B cell (primary cell): Measurements from ENCODE around the gene MAPKAP1. TPM values are rescaled to one million over a fixed set of nuclear protein-coding genes. Genes with fewer than 3 reads are reported as not detected.

Experiments used
- ATAC-seq: fragments of 200-7000 bp; cut with Tn5 transposase; one replicate; pipeline ENCODE4 v1.10.0; 2021; ENCODE audit warnings: low read depth, mild to moderate bottlenecking, moderate number of reproducible peaks, moderate library complexity
- CTCF ChIA-PET: fragments of 350-600 bp; sonication (Branson Sonifier 250); formaldehyde crosslinking; loops from one replicate; lab custom pipeline; 2021; ENCODE audit warnings: antibody characterized with exemption, inconsistent platforms; lab: Charles Lee
- POLR2A ChIA-PET: fragments of 350-600 bp; sonication (Branson Sonifier 250); formaldehyde crosslinking; loops from one replicate; lab custom pipeline; 2021; ENCODE audit warnings: antibody characterized with exemption; lab: Charles Lee
- DNase-seq: peaks from one replicate; pipeline ENCODE4 v3.0.0; 2013
- H2AFZ ChIP-seq: 2 replicates; pipeline ENCODE4 v1.6.1; 2012; ENCODE audit warnings: mild to moderate bottlenecking, low read depth, low read length; ENCODE audit not compliant: insufficient read depth, poor library complexity, severe bottlenecking
- H3K27ac ChIP-seq, 2 donors: 1 replicate in 1 of 2; 2 replicates in 1 of 2; pipeline ENCODE4 v1.5.1; 2012 to 2013; ENCODE audit warnings: low read length in 2 of 2, mild to moderate bottlenecking in 2 of 2, moderate library complexity in 1 of 2
- H3K27me3 ChIP-seq, 4 experiments: fragments of 200-600 bp in 1 of 4; sonication (generic) in 1 of 4; replicated peaks in 1 of 4; 1 replicate in 2 of 4; 2 replicates in 2 of 4; pipeline versions ENCODE4 v1.6.1 to v1.7.0; 2013 to 2016; ENCODE audit warnings: low read length in 3 of 4, mild to moderate bottlenecking in 2 of 4, mixed read lengths in 1 of 4, moderate library complexity in 1 of 4; ENCODE audit not compliant: insufficient read depth in 4 of 4, control insufficient read depth in 3 of 4; ENCODE audit errors: control extremely low read depth in 1 of 4
- H3K36me3 ChIP-seq, 2 experiments: replicated peaks in 1 of 2; 1 replicate in 1 of 2; 2 replicates in 1 of 2; pipeline versions ENCODE4 v1.6.1 to v1.7.1; 2013; ENCODE audit warnings: low read length in 1 of 2; ENCODE audit not compliant: insufficient read depth in 2 of 2, control insufficient read depth in 1 of 2; ENCODE audit errors: control extremely low read depth in 1 of 2, extremely low read depth in 1 of 2
- H3K4me1 ChIP-seq, 2 donors: fragments of 200-600 bp in 1 of 2; sonication (generic) in 1 of 2; 1 replicate in 1 of 2; 2 replicates in 1 of 2; pipeline versions ENCODE4 v1.5.1 to v1.6.1; 2013 to 2017; ENCODE audit warnings: low read length in 2 of 2; ENCODE audit not compliant: control insufficient read depth in 2 of 2, insufficient read depth in 2 of 2
- H3K4me2 ChIP-seq: replicated peaks from 2 replicates; pipeline ENCODE3; 2012; ENCODE audit warnings: mild to moderate bottlenecking, low read depth, low read length; ENCODE audit not compliant: poor library complexity, severe bottlenecking
- H3K4me3 ChIP-seq, 5 experiments: fragments of 200-600 bp in 1 of 5; sonication (generic) in 1 of 5; 1 replicate in 3 of 5; 2 replicates in 2 of 5; pipeline versions ENCODE4 v1.5.1 to v1.7.0; 2011 to 2016; ENCODE audit warnings: low read length in 4 of 5, mild to moderate bottlenecking in 4 of 5, low read depth in 2 of 5, control low read depth in 1 of 5, moderate library complexity in 1 of 5; ENCODE audit not compliant: insufficient read depth in 1 of 5; ENCODE audit errors: control extremely low read depth in 1 of 5, extremely low read depth in 1 of 5
- H3K79me2 ChIP-seq: fragments of 200-600 bp; sonication (generic); one replicate; pipeline ENCODE4 v1.6.0; 2016; ENCODE audit warnings: low read length; ENCODE audit not compliant: control insufficient read depth, insufficient read depth
- H3K9ac ChIP-seq: fragments of 200-600 bp; sonication (generic); 2 replicates; pipeline ENCODE4 v1.6.1; 2017; ENCODE audit warnings: mild to moderate bottlenecking, low read length, moderate library complexity
- H3K9me3 ChIP-seq, 3 donors: one replicate each; pipeline versions ENCODE4 v1.6.1 to v1.7.1; 2013; ENCODE audit warnings: low read length in 2 of 3; ENCODE audit not compliant: control insufficient read depth in 2 of 3, insufficient read depth in 1 of 3; ENCODE audit errors: control extremely low read depth in 1 of 3
- H4K20me1 ChIP-seq: 2 replicates; pipeline ENCODE4 v1.6.0; 2012; ENCODE audit warnings: mild to moderate bottlenecking, low read length; ENCODE audit not compliant: insufficient read depth, control insufficient read depth, poor library complexity, severe bottlenecking
- H3K27ac Mint-ChIP-seq: one replicate; pipeline ENCODE4 v1.8.0; 2021; ENCODE audit warnings: mixed read lengths
- H3K27me3 Mint-ChIP-seq: one replicate; pipeline ENCODE4 v1.8.0; 2021; ENCODE audit warnings: mixed read lengths
- H3K4me1 Mint-ChIP-seq: one replicate; pipeline ENCODE4 v1.8.0; 2021; ENCODE audit warnings: mixed read lengths
- H3K4me3 Mint-ChIP-seq: one replicate; pipeline ENCODE4 v1.8.0; 2021; ENCODE audit warnings: mixed read lengths
- H3K9me3 Mint-ChIP-seq: one replicate; pipeline ENCODE4 v1.8.0; 2022; ENCODE audit warnings: mixed read lengths; ENCODE audit not compliant: insufficient read depth
- EZH2 ChIP-seq: IDR thresholded peaks from 2 replicates; pipeline ENCODE4 v1.6.1; 2012; ENCODE audit warnings: borderline replicate concordance, low read depth, mild to moderate bottlenecking, moderate library complexity, low read length; ENCODE audit not compliant: insufficient read depth, poor library complexity, severe bottlenecking
- WGBS: methylation state at CpG from one replicate; pipeline ENCODE4 v1.1.5; 2013; ENCODE audit warnings: missing lambda C conversion rate; ENCODE audit not compliant: insufficient coverage; 5-methylcytosine and 5-hydroxymethylcytosine counted together
- intact Hi-C: fragments of 100-400 bp; cut with micrococcal nuclease; formaldehyde crosslinking; loops from one replicate; pipeline ENCODE4 v1.10.0; 2022
- polyA plus RNA-seq: library from polyadenylated mRNA; depleted of rRNA; stranded (reverse); fragments of >200 nt; gene quantifications from 2 replicates; pipeline ENCODE4 v1.2.3, GENCODE V29; 2012
- total RNA-seq, 2 donors: library from RNA; stranded (reverse); fragments of 120-200 nt in 1 of 2; gene quantifications; 1 replicate in 1 of 2; 2 replicates in 1 of 2; pipeline versions ENCODE4 v1.2.3 to v1.2.4, GENCODE V29; 2013 to 2022
- TF ChIP-seq, protein P1 (sequence below): fragments of 200-600 bp; IDR thresholded peaks from one replicate; pipeline ENCODE4 v1.8.0; 2022; ENCODE audit warnings: antibody characterized with exemption, mild to moderate bottlenecking

MAPKAP1 gene
- total and polyA plus RNA-seq, 2 donors (not counting 1 experiment from before 2014, with no cell fraction given) = 51.6 to 62.4 TPM

DNA sequence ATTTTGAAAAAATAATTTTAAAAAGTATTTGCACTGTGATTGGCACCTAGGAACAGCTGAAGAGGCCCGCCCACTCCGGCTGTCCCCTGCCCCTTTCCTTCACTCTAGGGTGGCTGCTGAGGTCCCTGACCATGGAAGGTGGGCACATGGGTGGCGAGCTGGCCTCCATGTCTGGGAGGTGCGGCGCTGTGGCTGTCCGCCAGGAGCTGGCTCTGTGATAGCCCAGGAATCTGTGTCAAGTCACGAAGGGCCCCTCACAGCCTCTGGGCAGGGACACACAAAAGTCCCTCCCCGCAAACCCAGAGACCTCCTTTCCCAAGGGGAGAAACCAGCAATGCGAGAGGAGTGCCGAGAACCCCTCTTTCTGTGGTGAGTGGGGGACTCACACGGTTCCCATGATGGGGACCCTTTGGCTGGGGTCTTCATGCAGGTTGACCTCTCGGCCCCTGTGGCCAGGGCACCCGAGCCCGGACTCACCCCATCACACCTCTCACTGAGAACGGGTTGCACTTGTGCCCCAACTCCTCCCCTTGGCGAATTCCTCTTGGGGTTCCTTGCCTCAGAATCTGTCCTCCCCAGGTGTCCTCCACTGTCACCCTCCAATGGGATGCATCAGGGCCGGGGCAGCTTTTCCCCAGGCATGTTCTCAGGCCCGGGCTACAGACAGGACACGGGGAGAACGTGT, 277.4 kb downstream of the MAPKAP1 start:
- intact Hi-C loops = no loop called here

DNA sequence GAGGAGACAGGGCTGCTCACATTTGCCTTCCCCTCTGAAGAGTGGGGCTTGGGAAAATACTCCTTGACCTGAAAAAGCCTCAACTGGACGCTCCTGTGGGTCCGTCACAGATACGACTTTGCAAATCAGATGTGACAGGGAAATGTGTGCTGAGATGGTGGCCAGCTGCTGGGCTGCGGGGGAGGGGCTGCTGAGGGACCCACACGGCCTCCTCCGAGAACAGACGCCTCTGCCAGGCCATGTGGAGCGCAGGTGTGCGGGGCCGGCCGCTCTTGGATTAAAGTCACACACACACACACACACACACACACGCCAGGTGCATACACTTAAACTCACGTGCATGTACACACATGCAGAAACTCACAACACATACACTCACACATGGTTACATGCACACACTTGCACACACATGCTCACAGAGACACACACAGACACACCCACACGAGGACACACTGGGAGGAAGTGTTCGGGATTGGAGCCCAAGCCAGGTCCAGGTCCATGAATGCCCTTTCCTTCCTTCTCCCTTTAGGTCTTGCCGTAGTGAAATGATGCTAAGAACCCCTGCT, 278.0 kb downstream of the MAPKAP1 start:
- no peaks in the 10 kb centered on the region for H3K4me1 ChIP-seq
- CTCF ChIA-PET = interaction anchor here (1.3 to 1.9 kb wide), 2 partner anchors 21 kb away, joined by 4 to 5 read pairs; no protein-coding TSS in a partner anchor
- DNase-seq (no peak), ATAC-seq (no peak)
- H3K9ac ChIP-seq = no peak overlapping the region
- no peaks in the 10 kb centered on the region for H4K20me1 ChIP-seq
- TF ChIP-seq, protein P1, sequence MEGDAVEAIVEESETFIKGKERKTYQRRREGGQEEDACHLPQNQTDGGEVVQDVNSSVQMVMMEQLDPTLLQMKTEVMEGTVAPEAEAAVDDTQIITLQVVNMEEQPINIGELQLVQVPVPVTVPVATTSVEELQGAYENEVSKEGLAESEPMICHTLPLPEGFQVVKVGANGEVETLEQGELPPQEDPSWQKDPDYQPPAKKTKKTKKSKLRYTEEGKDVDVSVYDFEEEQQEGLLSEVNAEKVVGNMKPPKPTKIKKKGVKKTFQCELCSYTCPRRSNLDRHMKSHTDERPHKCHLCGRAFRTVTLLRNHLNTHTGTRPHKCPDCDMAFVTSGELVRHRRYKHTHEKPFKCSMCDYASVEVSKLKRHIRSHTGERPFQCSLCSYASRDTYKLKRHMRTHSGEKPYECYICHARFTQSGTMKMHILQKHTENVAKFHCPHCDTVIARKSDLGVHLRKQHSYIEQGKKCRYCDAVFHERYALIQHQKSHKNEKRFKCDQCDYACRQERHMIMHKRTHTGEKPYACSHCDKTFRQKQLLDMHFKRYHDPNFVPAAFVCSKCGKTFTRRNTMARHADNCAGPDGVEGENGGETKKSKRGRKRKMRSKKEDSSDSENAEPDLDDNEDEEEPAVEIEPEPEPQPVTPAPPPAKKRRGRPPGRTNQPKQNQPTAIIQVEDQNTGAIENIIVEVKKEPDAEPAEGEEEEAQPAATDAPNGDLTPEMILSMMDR = no peak
- H3K27ac ChIP-seq = no peak overlapping the region
- WGBS = 93% methylated on average over 11 of the region's 16 CpGs
- H2AFZ ChIP-seq = no peak overlapping the region
- no peaks in the 10 kb centered on the region for H3K9me3 ChIP-seq
- no peaks in the 10 kb centered on the region for H3K79me2 ChIP-seq
- intact Hi-C loops = no loop called here
- POLR2A ChIA-PET = no interaction called here
- no peaks in the 10 kb centered on the region for H3K9me3 Mint-ChIP-seq
- H3K27me3 Mint-ChIP-seq = no peaks in the 10 kb centered on the region
- no peak overlapping the region for H3K4me2 ChIP-seq
- no peak overlapping the region for H3K4me3 ChIP-seq
- H3K4me3 Mint-ChIP-seq = no peak overlapping the region
- no peaks in the 10 kb centered on the region for H3K4me1 Mint-ChIP-seq
- no peak overlapping the region for H3K27ac Mint-ChIP-seq
- no peaks in the 10 kb centered on the region for H3K27me3 ChIP-seq
- no peaks in the 10 kb centered on the region for H3K36me3 ChIP-seq

More for the DNA sequence above, 277.4 kb downstream of the MAPKAP1 start:
- no peak overlapping the region for H3K4me2 ChIP-seq
- 98% methylated on average over 19 of the region's 20 CpGs for WGBS
- no peaks in the 10 kb centered on the region for H4K20me1 ChIP-seq
- no peaks in the 10 kb centered on the region for H3K4me1 Mint-ChIP-seq
- H3K36me3 ChIP-seq = no peaks in the 10 kb centered on the region
- no peaks in the 10 kb centered on the region for H3K27me3 Mint-ChIP-seq
- no peaks in the 10 kb centered on the region for H3K9me3 ChIP-seq
- no peak overlapping the region for H2AFZ ChIP-seq
- no peaks in the 10 kb centered on the region for H3K79me2 ChIP-seq
- H3K4me3 ChIP-seq = no peak overlapping the region
- H3K9ac ChIP-seq = no peak overlapping the region
- no peak for TF ChIP-seq EZH2
- TF ChIP-seq, protein P1 = no peak
- POLR2A ChIA-PET = no interaction called here
- CTCF ChIA-PET = interaction anchor here (1.9 kb wide), 1 partner anchor 22 kb away, joined by 4 read pairs; no protein-coding TSS in a partner anchor
- no peak overlapping the region for H3K27ac ChIP-seq
- no peak overlapping the region for H3K4me3 Mint-ChIP-seq
- H3K9me3 Mint-ChIP-seq = no peaks in the 10 kb centered on the region
- no peaks in the 10 kb centered on the region for H3K4me1 ChIP-seq
- no peak for DNase-seq
- H3K27ac Mint-ChIP-seq = no peak overlapping the region
- no peaks in the 10 kb centered on the region for H3K27me3 ChIP-seq
- ATAC-seq = no peak
